WTC11 (cell line): ENCODE measurements around the gene ANTXR1. TPM values are rescaled to one million over a fixed set of nuclear protein-coding genes. Genes with fewer than 3 reads are reported as not detected.

Experiments
- ATAC-seq: fragments of 200-7000 bp; cut with Tn5 transposase; 2 replicates; pipeline ENCODE4 v1.10.0; 2021; ENCODE audit warnings: mild to moderate bottlenecking, moderate library complexity
- CTCF ChIA-PET: fragments of 300-600 bp; sonication (Branson Sonifier 250); formaldehyde crosslinking; loops from one replicate; lab custom pipeline; 2021; ENCODE audit warnings: antibody characterized with exemption; lab: Charles Lee
- POLR2A ChIA-PET: fragments of 350-600 bp; sonication (Branson Sonifier 250); formaldehyde crosslinking; loops from one replicate; lab custom pipeline; 2021; ENCODE audit warnings: antibody characterized with exemption; lab: Charles Lee
- DNase-seq: peaks from one replicate; pipeline ENCODE4 v3.0.0; 2021; ENCODE audit warnings: low spot score
- H3K27ac Mint-ChIP-seq: 2 replicates; pipeline ENCODE4 v1.8.0; 2021; ENCODE audit warnings: mixed read lengths
- H3K27me3 Mint-ChIP-seq: 2 replicates; pipeline ENCODE4 v1.8.0; 2021; ENCODE audit warnings: low read depth, mild to moderate bottlenecking, moderate library complexity, mixed read lengths
- H3K36me3 Mint-ChIP-seq: 2 replicates; pipeline ENCODE4 v1.8.0; 2021; ENCODE audit warnings: mixed read lengths
- H3K4me1 Mint-ChIP-seq: 2 replicates; pipeline ENCODE4 v1.8.0; 2022; ENCODE audit warnings: mixed read lengths
- H3K4me3 Mint-ChIP-seq: 2 replicates; pipeline ENCODE4 v1.8.0; 2021; ENCODE audit warnings: mild to moderate bottlenecking, moderate library complexity, mixed read lengths
- H3K9me3 Mint-ChIP-seq: 2 replicates; pipeline ENCODE4 v1.8.0; 2021; ENCODE audit warnings: mixed read lengths
- ATF1 ChIP-seq: sonication (generic); formaldehyde crosslinking; IDR thresholded peaks from 2 replicates; pipeline ENCODE4 v1.8.1; 2023; ENCODE audit warnings: mild to moderate bottlenecking, moderate library complexity, missing genetic modification reagents
- CBFB ChIP-seq: sonication (generic); formaldehyde crosslinking; IDR thresholded peaks from 2 replicates; pipeline ENCODE4 v1.8.1; 2022; ENCODE audit warnings: mild to moderate bottlenecking, low read depth, missing genetic modification reagents
- CDX4 ChIP-seq: fragments of 250-450 bp; sonication (Bioruptor Pico); IDR thresholded peaks from 2 replicates; pipeline ENCODE4 v1.9.0; 2021; ENCODE audit warnings: moderate library complexity, mild to moderate bottlenecking, inconsistent platforms, borderline replicate concordance
- CREM ChIP-seq: sonication (generic); formaldehyde crosslinking; IDR thresholded peaks from 2 replicates; pipeline ENCODE4 v1.8.1; 2022; ENCODE audit warnings: mild to moderate bottlenecking, missing genetic modification reagents, moderate library complexity
- FOXJ3 ChIP-seq: sonication (generic); formaldehyde crosslinking; IDR thresholded peaks from 2 replicates; pipeline ENCODE4 v1.9.0; 2021; ENCODE audit warnings: missing genetic modification reagents, mild to moderate bottlenecking, borderline replicate concordance
- GRHL2 ChIP-seq: fragments of 250-450 bp; sonication (Bioruptor Pico); IDR thresholded peaks from 2 replicates; pipeline ENCODE4 v1.8.0; 2022; ENCODE audit warnings: mild to moderate bottlenecking, moderate library complexity; ENCODE audit not compliant: insufficient replicate concordance, severe bottlenecking
- GTF2I ChIP-seq: fragments of 250-450 bp; sonication (Bioruptor Pico); conservative IDR thresholded peaks from 2 replicates; pipeline ENCODE4 v1.4.0; 2021; ENCODE audit warnings: mild to moderate bottlenecking
- HMGXB4 ChIP-seq: sonication (generic); formaldehyde crosslinking; IDR thresholded peaks from 2 replicates; pipeline ENCODE4 v1.8.1; 2023; ENCODE audit warnings: mild to moderate bottlenecking, moderate library complexity, missing genetic modification reagents
- IRF2 ChIP-seq: sonication (generic); formaldehyde crosslinking; IDR thresholded peaks from 2 replicates; pipeline ENCODE4 v1.8.0; 2022; ENCODE audit warnings: low read depth, missing genetic modification reagents, borderline replicate concordance
- JAZF1 ChIP-seq: fragments of 250-450 bp; sonication (Bioruptor Pico); IDR thresholded peaks from 2 replicates; pipeline ENCODE4 v1.9.0; 2021; ENCODE audit warnings: moderate library complexity, mild to moderate bottlenecking, inconsistent platforms
- NR2C2 ChIP-seq: sonication (generic); formaldehyde crosslinking; IDR thresholded peaks from 2 replicates; pipeline ENCODE4 v1.8.0; 2022; ENCODE audit warnings: mild to moderate bottlenecking, missing genetic modification reagents
- PRRX2 ChIP-seq: fragments of 250-450 bp; sonication (Bioruptor Pico); IDR thresholded peaks from 2 replicates; pipeline ENCODE4 v1.8.0; 2021; ENCODE audit warnings: mild to moderate bottlenecking
- TCF7 ChIP-seq: sonication (generic); formaldehyde crosslinking; IDR thresholded peaks from 2 replicates; pipeline ENCODE4 v1.8.0; 2022; ENCODE audit warnings: mild to moderate bottlenecking, low read depth, missing genetic modification reagents, moderate library complexity
- TEAD1 ChIP-seq: sonication (generic); formaldehyde crosslinking; IDR thresholded peaks from 2 replicates; pipeline ENCODE4 v1.8.0; 2022; ENCODE audit warnings: mild to moderate bottlenecking, missing genetic modification reagents
- ZNF219 ChIP-seq: sonication (generic); formaldehyde crosslinking; IDR thresholded peaks from 2 replicates; pipeline ENCODE4 v1.8.0; 2023; ENCODE audit warnings: missing genetic modification reagents, mild to moderate bottlenecking, borderline replicate concordance
- ZNF396 ChIP-seq: fragments of 250-450 bp; sonication (Bioruptor Pico); IDR thresholded peaks from 2 replicates; pipeline ENCODE4 v1.8.0; 2021; ENCODE audit warnings: mild to moderate bottlenecking, moderate library complexity, borderline replicate concordance
- ZNF423 ChIP-seq: fragments of 250-450 bp; sonication (Bioruptor Pico); IDR thresholded peaks from 2 replicates; pipeline ENCODE4 v2.1.2; 2022; ENCODE audit warnings: mild to moderate bottlenecking, moderate library complexity
- ZNF425 ChIP-seq: fragments of 250-450 bp; sonication (Bioruptor Pico); conservative IDR thresholded peaks from 2 replicates; pipeline ENCODE4 v1.9.0; 2021; ENCODE audit warnings: mild to moderate bottlenecking
- ZNF671 ChIP-seq: fragments of 250-450 bp; sonication (Bioruptor Pico); IDR thresholded peaks from 2 replicates; pipeline ENCODE4 v1.8.0; 2021; ENCODE audit warnings: mild to moderate bottlenecking
- total RNA-seq: library from RNA; stranded (reverse); gene quantifications from 3 replicates; pipeline ENCODE4 v1.2.3, GENCODE V29; 2021
- TF ChIP-seq, protein P1 (sequence below): sonication (generic); formaldehyde crosslinking; IDR thresholded peaks from 2 replicates; pipeline ENCODE4 v1.8.1; 2022; ENCODE audit warnings: low read depth, missing genetic modification reagents, borderline replicate concordance
- TF ChIP-seq, protein P2 (sequence below): sonication (generic); formaldehyde crosslinking; IDR thresholded peaks from 2 replicates; pipeline ENCODE4 v1.8.0; 2022; ENCODE audit warnings: mild to moderate bottlenecking, missing genetic modification reagents
- TF ChIP-seq, protein P3 (sequence below): sonication (generic); formaldehyde crosslinking; IDR thresholded peaks from 2 replicates; pipeline ENCODE4 v1.8.0; 2022; ENCODE audit warnings: missing genetic modification reagents

The ANTXR1 gene
- total RNA-seq, 1 experiment from 2014 or later, result 30.0 TPM

DNA sequence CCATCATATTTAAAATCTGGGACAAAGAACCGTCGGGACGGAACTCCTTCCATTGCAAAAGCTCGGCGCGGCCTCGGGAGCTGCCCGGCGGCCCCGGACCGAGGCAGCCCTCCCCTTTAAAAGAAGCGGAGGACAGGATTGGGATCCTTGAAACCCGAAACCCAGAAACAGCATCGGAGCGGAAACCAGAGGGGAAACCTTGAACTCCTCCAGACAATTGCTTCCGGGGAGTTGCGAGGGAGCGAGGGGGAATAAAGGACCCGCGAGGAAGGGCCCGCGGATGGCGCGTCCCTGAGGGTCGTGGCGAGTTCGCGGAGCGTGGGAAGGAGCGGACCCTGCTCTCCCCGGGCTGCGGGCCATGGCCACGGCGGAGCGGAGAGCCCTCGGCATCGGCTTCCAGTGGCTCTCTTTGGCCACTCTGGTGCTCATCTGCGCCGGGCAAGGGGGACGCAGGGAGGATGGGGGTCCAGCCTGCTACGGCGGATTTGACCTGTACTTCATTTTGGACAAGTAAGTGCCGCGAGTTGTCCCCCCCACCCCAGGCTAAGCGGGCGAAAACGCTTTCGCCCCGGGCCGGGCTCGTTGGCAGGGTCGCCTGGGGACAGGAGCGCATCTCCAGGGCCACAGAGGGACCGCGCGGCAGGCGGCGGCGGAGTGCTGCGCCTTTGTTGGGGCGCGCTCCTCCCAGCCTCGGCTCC lies at the start of gene ANTXR1 (continued):
- TF ChIP-seq, protein P1, sequence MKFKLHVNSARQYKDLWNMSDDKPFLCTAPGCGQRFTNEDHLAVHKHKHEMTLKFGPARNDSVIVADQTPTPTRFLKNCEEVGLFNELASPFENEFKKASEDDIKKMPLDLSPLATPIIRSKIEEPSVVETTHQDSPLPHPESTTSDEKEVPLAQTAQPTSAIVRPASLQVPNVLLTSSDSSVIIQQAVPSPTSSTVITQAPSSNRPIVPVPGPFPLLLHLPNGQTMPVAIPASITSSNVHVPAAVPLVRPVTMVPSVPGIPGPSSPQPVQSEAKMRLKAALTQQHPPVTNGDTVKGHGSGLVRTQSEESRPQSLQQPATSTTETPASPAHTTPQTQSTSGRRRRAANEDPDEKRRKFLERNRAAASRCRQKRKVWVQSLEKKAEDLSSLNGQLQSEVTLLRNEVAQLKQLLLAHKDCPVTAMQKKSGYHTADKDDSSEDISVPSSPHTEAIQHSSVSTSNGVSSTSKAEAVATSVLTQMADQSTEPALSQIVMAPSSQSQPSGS (CRISPR knock-in tag), result no peak
- TF ChIP-seq, protein P2, sequence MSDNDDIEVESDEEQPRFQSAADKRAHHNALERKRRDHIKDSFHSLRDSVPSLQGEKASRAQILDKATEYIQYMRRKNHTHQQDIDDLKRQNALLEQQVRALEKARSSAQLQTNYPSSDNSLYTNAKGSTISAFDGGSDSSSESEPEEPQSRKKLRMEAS, result 0 out of 2 replicates have a peak, but pooled peaks have one; percentile 17
- 0 out of 2 replicates have a peak, but pooled peaks have one; percentile 23 for TF ChIP-seq ZNF219 (CRISPR knock-in tag)

- DNase-seq (no peak), ATAC-seq (no peak)
- H3K36me3 Mint-ChIP-seq, result no peaks in the 10 kb centered on the region
- no peaks in the 10 kb centered on the region for H3K9me3 Mint-ChIP-seq
- no peak overlapping the region for H3K4me3 Mint-ChIP-seq
- H3K4me1 Mint-ChIP-seq, result no peaks in the 10 kb centered on the region; the same call in 1 of the 2 replicates
- no peak overlapping the region for H3K27ac Mint-ChIP-seq
- TF ChIP-seq ZNF396 (CRISPR knock-in tag), result no peak
- TF ChIP-seq HMGXB4 (CRISPR knock-in tag), result no peak
- TF ChIP-seq ZNF425, result no peak
- TF ChIP-seq JAZF1, result no peak
- TF ChIP-seq TEAD1 (CRISPR knock-in tag), result no peak
- no peak for TF ChIP-seq PRRX2 (CRISPR knock-in tag)
- TF ChIP-seq GTF2I, result no peak
- no peak for TF ChIP-seq NR2C2 (CRISPR knock-in tag)
- no peak for TF ChIP-seq ATF1 (CRISPR knock-in tag)
- no peak for TF ChIP-seq GRHL2 (CRISPR knock-in tag)
- no peak for TF ChIP-seq FOXJ3 (CRISPR knock-in tag)
- no peak for TF ChIP-seq TCF7
- TF ChIP-seq IRF2, result no peak
- TF ChIP-seq ZNF423, result no peak
- ChIA-PET CTCF (no interaction called here), POLR2A (no interaction called here)
- H3K27me3 Mint-ChIP-seq, result no peaks in the 10 kb centered on the region; the same call in 1 of the 2 replicates
These were observed 48.7 kb upstream of the ANTXR1 start for GRCh38 chr2:68964282-68964681.

DNA sequence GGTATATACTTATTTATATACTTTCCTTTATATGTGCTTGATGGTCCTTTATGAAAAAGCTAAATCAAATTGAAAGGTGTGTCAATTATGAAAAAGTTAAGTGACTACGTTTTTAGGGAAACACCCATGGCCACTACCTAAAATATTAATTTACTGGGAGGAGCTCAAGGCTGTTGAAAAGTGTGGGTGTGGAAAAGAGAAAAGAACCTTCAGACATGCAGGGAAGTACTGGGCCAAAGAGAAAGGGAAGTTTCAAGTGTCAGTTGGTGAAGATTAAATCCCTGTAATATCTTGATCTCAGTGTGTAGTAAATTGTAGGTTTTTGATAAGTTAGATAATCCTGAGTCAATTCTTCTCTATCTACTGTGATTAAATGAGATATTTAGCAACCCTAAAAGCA lies 44.8 kb upstream of the ANTXR1 start:
- Mint-ChIP-seq H3K9me3 (no peaks in the 10 kb centered on the region), H3K36me3 (no peaks in the 10 kb centered on the region), H3K4me1 (no peaks in the 10 kb centered on the region), H3K27me3 (no peaks in the 10 kb centered on the region; the same call in none of the 2 replicates), H3K27ac (no peak overlapping the region), H3K4me3 (no peak overlapping the region)
- ATAC-seq, result no peak
- no peak for DNase-seq
- ChIA-PET POLR2A (no interaction called here), CTCF (no interaction called here)
- no peak for TF ChIP-seq CREM (CRISPR knock-in tag)
- no peak for TF ChIP-seq ZNF671
- TF ChIP-seq, protein P3, sequence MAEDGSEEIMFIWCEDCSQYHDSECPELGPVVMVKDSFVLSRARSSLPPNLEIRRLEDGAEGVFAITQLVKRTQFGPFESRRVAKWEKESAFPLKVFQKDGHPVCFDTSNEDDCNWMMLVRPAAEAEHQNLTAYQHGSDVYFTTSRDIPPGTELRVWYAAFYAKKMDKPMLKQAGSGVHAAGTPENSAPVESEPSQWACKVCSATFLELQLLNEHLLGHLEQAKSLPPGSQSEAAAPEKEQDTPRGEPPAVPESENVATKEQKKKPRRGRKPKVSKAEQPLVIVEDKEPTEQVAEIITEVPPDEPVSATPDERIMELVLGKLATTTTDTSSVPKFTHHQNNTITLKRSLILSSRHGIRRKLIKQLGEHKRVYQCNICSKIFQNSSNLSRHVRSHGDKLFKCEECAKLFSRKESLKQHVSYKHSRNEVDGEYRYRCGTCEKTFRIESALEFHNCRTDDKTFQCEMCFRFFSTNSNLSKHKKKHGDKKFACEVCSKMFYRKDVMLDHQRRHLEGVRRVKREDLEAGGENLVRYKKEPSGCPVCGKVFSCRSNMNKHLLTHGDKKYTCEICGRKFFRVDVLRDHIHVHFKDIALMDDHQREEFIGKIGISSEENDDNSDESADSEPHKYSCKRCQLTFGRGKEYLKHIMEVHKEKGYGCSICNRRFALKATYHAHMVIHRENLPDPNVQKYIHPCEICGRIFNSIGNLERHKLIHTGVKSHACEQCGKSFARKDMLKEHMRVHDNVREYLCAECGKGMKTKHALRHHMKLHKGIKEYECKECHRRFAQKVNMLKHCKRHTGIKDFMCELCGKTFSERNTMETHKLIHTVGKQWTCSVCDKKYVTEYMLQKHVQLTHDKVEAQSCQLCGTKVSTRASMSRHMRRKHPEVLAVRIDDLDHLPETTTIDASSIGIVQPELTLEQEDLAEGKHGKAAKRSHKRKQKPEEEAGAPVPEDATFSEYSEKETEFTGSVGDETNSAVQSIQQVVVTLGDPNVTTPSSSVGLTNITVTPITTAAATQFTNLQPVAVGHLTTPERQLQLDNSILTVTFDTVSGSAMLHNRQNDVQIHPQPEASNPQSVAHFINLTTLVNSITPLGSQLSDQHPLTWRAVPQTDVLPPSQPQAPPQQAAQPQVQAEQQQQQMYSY, result no peak
- no peak for TF ChIP-seq CDX4 (CRISPR knock-in tag)
- TF ChIP-seq CBFB, result no peak
- TF ChIP-seq ZNF425, result no peak
